ENCODE data around the gene BFSP2. TPM values are rescaled to one million over a fixed set of nuclear protein-coding genes. Genes with fewer than 3 reads are reported as not detected.

The BFSP2 gene
- total and polyA plus RNA-seq, 2 of the 13 experiments (the other 11 are each of a cell fraction or from before 2014, with no cell fraction given): not detected

DNA sequence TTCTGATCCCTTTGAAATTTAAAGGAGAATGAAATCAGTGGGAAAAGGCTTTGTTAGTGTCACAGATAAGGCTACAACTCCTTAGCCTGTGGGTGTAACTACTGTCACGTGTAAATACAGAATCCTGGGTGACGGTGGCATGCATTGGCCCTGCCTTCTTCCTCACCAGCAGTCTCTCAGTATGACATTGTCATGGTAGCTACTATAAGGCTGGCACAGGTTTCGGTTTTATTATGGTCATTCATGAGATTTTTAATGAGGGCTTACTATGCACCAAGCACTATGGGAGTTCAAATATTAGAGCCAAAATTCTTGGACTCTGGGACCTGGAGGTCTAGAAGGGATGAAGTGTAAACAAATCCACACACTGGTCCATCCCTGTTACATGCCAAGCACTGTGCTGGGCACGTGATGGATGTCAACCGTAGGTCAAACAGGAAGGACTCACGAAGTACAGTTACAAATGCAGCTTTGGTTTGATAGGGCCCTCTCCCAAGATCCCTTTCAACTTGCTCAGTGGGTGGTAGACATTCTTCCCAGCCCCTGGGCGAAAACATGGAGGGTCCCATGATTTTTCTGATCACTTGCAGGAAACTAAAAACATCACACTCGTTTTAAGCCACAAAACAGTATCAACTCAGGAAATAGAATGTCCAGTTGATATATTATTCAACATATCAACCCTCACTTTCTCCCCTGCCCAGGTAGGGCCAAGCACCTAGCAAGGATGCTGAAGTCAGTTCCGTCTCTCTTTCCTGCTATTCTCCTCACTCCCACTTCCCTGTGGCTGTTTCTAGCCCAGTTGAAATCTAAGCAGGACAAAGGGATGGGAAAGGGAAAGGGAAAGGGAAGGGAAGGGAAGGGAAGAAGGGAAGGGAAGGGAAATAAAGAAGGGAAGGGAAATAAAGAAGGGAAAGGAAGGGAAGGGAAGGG is 25.3 kb downstream of the BFSP2 start:
- H3K9ac ChIP-seq (ENCODE audit: insufficient read depth, low read depth, low read length): no peak overlapping the region
- H3K4me3 ChIP-seq (replicated peaks in 1 of 3; ENCODE audit: insufficient read depth in 1 of 3, low read depth in 2 of 3, low read length in 3 of 3): no peak overlapping the region
- no peaks in the 10 kb centered on the region for H3K79me2 ChIP-seq (ENCODE audit: insufficient read depth, low read length)
- in situ Hi-C loops (cut with HindIII; ENCODE audit: extremely low pct_ligation_motif_present, low pct_unique_long_range_greater_than_20kb): loop anchor here (5.0 kb wide), 1 partner anchor 693 kb away; no protein-coding TSS in a partner anchor
- ATAC-seq (no peak), FAIRE-seq (no peak), DNase-seq (ENCODE audit: low spot score) (no peak)
- no peak overlapping the region for H2AFZ ChIP-seq (ENCODE audit: low read length)
- intact Hi-C loops (cut with micrococcal nuclease; ENCODE audit: unreplicated experiment): no loop called here
- H4K20me1 ChIP-seq (ENCODE audit: insufficient read depth, low read length): no peaks in the 10 kb centered on the region
- ChIA-PET CTCF (ENCODE audit: low intra/inter-chr PET ratio, low total read pairs) (no interaction called here), POLR2A (no interaction called here)
- WGBS (ENCODE audit: low lambda C conversion rate): 37% methylated on average over 6 of the region's 9 CpGs
- H3K4me2 ChIP-seq (ENCODE audit: low read depth, low read length): no peak overlapping the region
- BruUV-seq (replicated peaks): no TSS peak
- no peaks in the 10 kb centered on the region for H3K36me3 ChIP-seq (replicated peaks in 1 of 2; ENCODE audit: control insufficient read depth in 1 of 2, insufficient read depth in 2 of 2, low read length in 2 of 2)
- H3K27ac ChIP-seq (ENCODE audit: extremely low read length, insufficient read depth, low read length): no peak overlapping the region
- TF ChIP-seq KDM5B (CRISPR knock-in tag; IDR thresholded peaks at IDR 0.05; ENCODE audit: borderline replicate concordance): no peak
- TF ChIP-seq JUNB (CRISPR knock-in tag; IDR thresholded peaks at IDR 0.05; ENCODE audit: borderline replicate concordance): no peak
- no peak for TF ChIP-seq CC2D1A (CRISPR knock-in tag; IDR thresholded peaks at IDR 0.05)
- peak; percentile 38; the same call in 1 of the 2 replicates for TF ChIP-seq BHLHE40 (IDR thresholded peaks at IDR 0.05; ENCODE audit: low read length)
- H3K4me1 ChIP-seq (ENCODE audit: insufficient read depth, low read length): peaks cover 14% of the 10 kb centered on the region
- H3K27me3 ChIP-seq (ENCODE audit: control insufficient read depth in 1 of 2, insufficient read depth in 2 of 2, low read length in 2 of 2): peaks cover 0 to 9% of the 10 kb centered on the region in 2 experiments; a peak in 1 of 5 replicates
- no peaks in the 10 kb centered on the region for H3K9me3 ChIP-seq (ENCODE audit: low read length)

DNA sequence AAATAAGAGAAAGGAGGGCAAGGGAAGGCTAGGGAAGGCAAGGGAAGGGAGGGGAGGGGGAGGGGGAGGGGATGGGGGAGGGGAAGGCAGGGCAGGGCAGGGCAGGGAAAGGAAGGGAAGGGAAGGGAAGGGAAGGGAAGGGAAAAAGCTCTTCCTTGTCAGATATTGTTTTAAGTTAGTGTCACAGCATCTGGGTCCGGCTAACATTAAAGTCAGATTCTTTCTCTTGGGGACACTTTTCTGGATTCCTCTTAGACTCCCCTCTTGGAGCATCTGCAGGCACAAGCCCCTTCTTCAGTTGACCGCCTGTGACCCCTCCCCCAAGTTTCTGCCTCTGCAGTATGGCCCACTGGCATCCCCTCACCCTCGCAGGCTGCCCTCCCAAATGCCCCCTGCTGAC is 26.0 kb downstream of the BFSP2 start:
- Histone ChIP-seq H3K79me2 (ENCODE audit: insufficient read depth, low read length) (no peaks in the 10 kb centered on the region), H3K4me2 (ENCODE audit: low read depth, low read length) (no peak overlapping the region), H2AFZ (ENCODE audit: low read length) (no peak overlapping the region), H3K4me1 (ENCODE audit: insufficient read depth, low read length) (peaks cover 14% of the 10 kb centered on the region), H3K9me3 (ENCODE audit: low read length) (no peaks in the 10 kb centered on the region), H3K27ac (ENCODE audit: extremely low read length, insufficient read depth, low read length) (no peak overlapping the region), H3K9ac (ENCODE audit: insufficient read depth, low read depth, low read length) (no peak overlapping the region), H3K4me3 (replicated peaks in 1 of 3; ENCODE audit: insufficient read depth in 1 of 3, low read depth in 2 of 3, low read length in 3 of 3) (no peak overlapping the region), H3K27me3 (ENCODE audit: control insufficient read depth in 1 of 2, insufficient read depth in 2 of 2, low read length in 2 of 2) (peaks cover 0 to 3% of the 10 kb centered on the region in 2 experiments; a peak in 1 of 5 replicates), H4K20me1 (ENCODE audit: insufficient read depth, low read length) (no peaks in the 10 kb centered on the region), H3K36me3 (replicated peaks in 1 of 2; ENCODE audit: control insufficient read depth in 1 of 2, insufficient read depth in 2 of 2, low read length in 2 of 2) (no peaks in the 10 kb centered on the region)
- WGBS (ENCODE audit: low lambda C conversion rate): 54% methylated on average over 3 of the region's 3 CpGs
- BruUV-seq (replicated peaks): no TSS peak
- TF ChIP-seq ZNF143 (CRISPR knock-in tag; IDR thresholded peaks at IDR 0.05): no peak
- TF ChIP-seq PCBP1 (IDR thresholded peaks at IDR 0.05; ENCODE audit: borderline replicate concordance, low read depth, low read length): 0 out of 2 replicates have a peak, but pooled peaks have one; percentile 74
- TF ChIP-seq, protein P1, sequence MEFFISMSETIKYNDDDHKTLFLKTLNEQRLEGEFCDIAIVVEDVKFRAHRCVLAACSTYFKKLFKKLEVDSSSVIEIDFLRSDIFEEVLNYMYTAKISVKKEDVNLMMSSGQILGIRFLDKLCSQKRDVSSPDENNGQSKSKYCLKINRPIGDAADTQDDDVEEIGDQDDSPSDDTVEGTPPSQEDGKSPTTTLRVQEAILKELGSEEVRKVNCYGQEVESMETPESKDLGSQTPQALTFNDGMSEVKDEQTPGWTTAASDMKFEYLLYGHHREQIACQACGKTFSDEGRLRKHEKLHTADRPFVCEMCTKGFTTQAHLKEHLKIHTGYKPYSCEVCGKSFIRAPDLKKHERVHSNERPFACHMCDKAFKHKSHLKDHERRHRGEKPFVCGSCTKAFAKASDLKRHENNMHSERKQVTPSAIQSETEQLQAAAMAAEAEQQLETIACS (CRISPR knock-in tag; IDR thresholded peaks at IDR 0.05): no peak
- TF ChIP-seq HNRNPK (IDR thresholded peaks at IDR 0.05; ENCODE audit: low read depth, low read length, poor library complexity, severe bottlenecking): peak; percentile 94
- no peak for TF ChIP-seq SSRP1 (CRISPR knock-in tag; IDR thresholded peaks at IDR 0.05)
- CTCF ChIA-PET (ENCODE audit: low intra/inter-chr PET ratio, low total read pairs): no interaction called here
- POLR2A ChIA-PET: no interaction called here
- no peak for ATAC-seq
- FAIRE-seq: no peak
- intact Hi-C loops (cut with micrococcal nuclease; ENCODE audit: unreplicated experiment) (no loop called here), in situ Hi-C loops (cut with HindIII; ENCODE audit: extremely low pct_ligation_motif_present, low pct_unique_long_range_greater_than_20kb) (no loop called here)
- no peak for DNase-seq (ENCODE audit: low spot score)
